Mucosa of descending colon (tissue), 3 donors: Measurements from ENCODE around the gene ZNF616. TPM values are rescaled to one million over a fixed set of nuclear protein-coding genes. Genes with fewer than 3 reads are reported as not detected.

Source experiments
- ATAC-seq: fragments of 200-7000 bp; cut with Tn5 transposase; one replicate; pipeline ENCODE4 v1.9.1; 2020; ENCODE audit warnings: mild to moderate bottlenecking, moderate library complexity
- DNase-seq, 3 donors: peaks; one replicate each; pipeline ENCODE4 v3.0.0-alpha.2; 2020
- H3K36me3 ChIP-seq: fragments of 200-600 bp; one replicate; pipeline ENCODE4 v1.8.0; 2021; ENCODE audit warnings: low read depth, mild to moderate bottlenecking
- H3K4me1 ChIP-seq: fragments of 200-600 bp; one replicate; pipeline ENCODE4 v1.8.0; 2021; ENCODE audit warnings: low read depth, mild to moderate bottlenecking
- H3K4me3 ChIP-seq: fragments of 200-600 bp; one replicate; pipeline ENCODE4 v1.8.0; 2021; ENCODE audit warnings: mild to moderate bottlenecking
- H3K9me3 ChIP-seq: fragments of 200-600 bp; one replicate; pipeline ENCODE4 v1.8.0; 2021; ENCODE audit warnings: mild to moderate bottlenecking
- CTCF ChIP-seq: fragments of 200-600 bp; IDR thresholded peaks from one replicate; pipeline ENCODE4 v1.8.0; 2022; ENCODE audit warnings: antibody characterized with exemption, mild to moderate bottlenecking
- intact Hi-C, 2 donors: fragments of 100-400 bp; cut with DNase I in 1 of 2; cut with micrococcal nuclease in 1 of 2; formaldehyde crosslinking; loops; one replicate each; pipeline versions ENCODE4 v1.11.0 to v1.11.1; 2022; cut with DNase I, micrococcal nuclease
- total RNA-seq, 3 donors: library from RNA; stranded (reverse); fragmentation: NEBNext Ultra II Directional in 2 of 3; extraction: Animal tissue kit (Norgen Biotek cat#: 25700) in 2 of 3; gene quantifications; one replicate each; pipeline versions ENCODE4 v1.2.1 to v1.2.4, GENCODE V29; 2021 to 2023
- donor health status: DM: no; HTN: no; CAD: no; lungs with moderate emphysema.
- donor health status: DM: no; HTN: no; CAD: no.
- donor health status: DM: no; HTN: yes; CAD: no.

The ZNF616 gene
- total RNA-seq, 3 donors from 2014 or later = 5.5 to 13.4 (median 11.1) TPM

DNA sequence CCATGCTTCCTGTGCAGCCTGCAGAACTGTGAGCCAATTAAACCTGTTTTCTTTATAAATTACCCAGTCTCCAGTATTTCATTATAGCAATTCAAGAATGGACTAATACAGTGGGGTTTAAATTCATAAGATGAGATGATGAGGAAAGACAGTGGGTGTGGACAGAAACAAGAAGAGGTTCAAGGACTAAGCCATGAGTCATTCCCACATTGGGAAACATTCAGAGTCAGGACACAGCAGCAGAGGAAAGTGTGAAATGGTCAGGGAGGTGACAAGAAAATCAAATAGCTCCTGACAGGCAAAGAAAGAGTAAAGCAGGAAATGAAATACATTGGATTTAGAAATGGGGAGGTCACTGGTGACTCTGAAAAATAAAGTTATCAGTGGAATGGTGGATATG lies 53.3 kb downstream of the ZNF616 start:
- H3K4me3 ChIP-seq = no peak overlapping the region
- no peak for DNase-seq
- intact Hi-C loops = no loop called here
- peaks cover 80% of the 10 kb centered on the region for H3K9me3 ChIP-seq
- no peaks in the 10 kb centered on the region for H3K36me3 ChIP-seq
- TF ChIP-seq CTCF = no peak
- H3K4me1 ChIP-seq = no peaks in the 10 kb centered on the region
- ATAC-seq = no peak

- ATAC-seq (no peak), DNase-seq (no peak)
- H3K4me3 ChIP-seq = no peak overlapping the region
- H3K36me3 ChIP-seq = peaks cover 43% of the 10 kb centered on the region
- no peaks in the 10 kb centered on the region for H3K4me1 ChIP-seq
- H3K9me3 ChIP-seq = peaks cover 100% of the 10 kb centered on the region
- TF ChIP-seq CTCF = no peak
- intact Hi-C loops = no loop called here
These were observed 69.2 kb downstream of the ZNF616 start for GRCh38 chr19:52070496-52070895.

DNA sequence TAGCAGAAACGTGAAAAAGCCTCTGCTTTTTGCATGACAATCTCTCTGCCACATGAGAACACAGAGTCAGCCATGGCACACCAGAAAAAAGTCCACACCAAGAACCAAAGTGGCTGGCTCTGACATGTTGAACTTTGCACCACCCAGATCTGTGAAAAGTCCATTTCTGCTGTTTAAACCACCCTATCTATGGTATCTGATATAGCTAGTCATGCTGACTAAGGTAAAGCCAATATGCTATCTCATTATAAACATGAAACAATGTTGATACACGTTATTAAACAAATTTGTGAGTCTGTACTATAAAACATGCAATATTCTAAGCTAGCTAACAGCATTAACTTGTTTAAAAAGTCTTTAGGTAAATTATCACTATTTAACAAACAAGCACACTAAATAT lies 70.1 kb downstream of the ZNF616 start:
- ATAC-seq (no peak), DNase-seq (no peak)
- TF ChIP-seq CTCF = no peak
- intact Hi-C loops = no loop called here
- no peaks in the 10 kb centered on the region for H3K4me1 ChIP-seq
- H3K9me3 ChIP-seq = peaks cover 100% of the 10 kb centered on the region
- peaks cover 36% of the 10 kb centered on the region for H3K36me3 ChIP-seq
- no peak overlapping the region for H3K4me3 ChIP-seq

DNA sequence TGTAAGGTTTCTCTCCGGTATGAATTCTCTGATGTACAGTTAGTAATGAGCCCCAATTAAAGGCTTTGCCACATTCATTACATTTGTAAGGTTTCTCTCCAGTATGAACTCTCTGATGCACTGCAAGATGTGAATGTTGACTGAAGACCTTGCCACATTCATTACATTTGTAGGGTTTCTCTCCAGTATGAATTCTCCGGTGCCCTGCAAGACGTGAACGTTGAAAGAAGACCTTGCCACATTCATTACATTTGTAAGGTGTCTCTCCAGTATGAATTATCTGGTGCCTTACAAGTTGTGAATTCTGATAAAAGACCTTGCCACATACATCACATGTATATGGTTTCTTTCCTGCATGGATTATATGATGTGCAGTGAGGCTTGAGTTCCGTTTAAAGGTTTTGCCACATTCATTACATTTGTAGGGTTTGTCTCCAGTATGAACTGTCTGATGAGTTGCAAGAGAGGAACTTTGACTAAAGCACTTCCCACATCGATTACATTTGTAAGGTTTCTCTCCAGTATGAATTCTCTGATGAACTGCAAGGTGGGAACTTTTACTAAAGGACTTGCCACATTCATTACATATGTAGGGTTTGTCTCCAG lies 73.4 kb downstream of the ZNF616 start:
- no peak overlapping the region for H3K4me3 ChIP-seq
- H3K4me1 ChIP-seq = no peaks in the 10 kb centered on the region
- H3K9me3 ChIP-seq = peaks cover 99% of the 10 kb centered on the region
- intact Hi-C loops = no loop called here
- H3K36me3 ChIP-seq = peaks cover 29% of the 10 kb centered on the region
- no peak for TF ChIP-seq CTCF
- no peak for ATAC-seq
- DNase-seq = no peak

DNA sequence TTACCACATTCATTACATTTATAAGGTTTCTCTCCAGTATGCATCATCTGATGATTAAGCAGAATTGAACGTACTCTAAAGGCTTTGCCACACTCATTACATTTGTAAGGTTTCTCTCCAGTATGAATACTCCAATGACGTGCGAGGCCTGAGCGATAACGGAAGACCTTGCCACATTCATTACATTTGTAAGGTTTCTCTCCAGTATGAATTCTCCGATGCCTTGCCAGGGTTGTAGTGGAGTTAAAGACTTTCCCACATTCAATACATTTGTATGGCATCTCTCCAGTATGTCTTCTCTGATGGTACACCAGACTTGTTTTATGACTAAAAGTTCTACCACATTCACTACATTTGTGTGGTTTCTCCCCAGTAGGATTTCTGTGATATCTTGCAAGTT lies 74.3 kb downstream of the ZNF616 start:
- Histone ChIP-seq H3K4me3 (no peak overlapping the region), H3K9me3 (peaks cover 99% of the 10 kb centered on the region), H3K36me3 (peaks cover 19% of the 10 kb centered on the region), H3K4me1 (no peaks in the 10 kb centered on the region)
- DNase-seq (no peak), ATAC-seq (no peak)
- intact Hi-C loops = no loop called here
- no peak for TF ChIP-seq CTCF

Other genes starting within 250 kb of the ZNF616 start
- gene ZNF649, start 234.9 kb downstream of the ZNF616 start, total RNA-seq = 10 to 100 TPM in 1 of 3 donors, 1 to 10 TPM in 2; 7.5 to 15.8 (median 9.0) TPM
- gene ZNF613, start 212.5 kb downstream of the ZNF616 start, total RNA-seq = 1 to 10 TPM; 6.6 to 9.3 (median 8.0) TPM
- gene ZNF350, start 153.1 kb downstream of the ZNF616 start, total RNA-seq = 10 to 100 TPM; 13.5 to 21.8 (median 21.1) TPM
- gene ZNF615, start 131.7 kb downstream of the ZNF616 start, total RNA-seq = 10 to 100 TPM in 1 of 3 donors, 1 to 10 TPM in 2; 5.0 to 15.5 (median 6.3) TPM
- 1 to 10 TPM; 3.8 to 7.9 (median 4.1) TPM for gene ZNF614, start 111.6 kb downstream of the ZNF616 start, total RNA-seq
- gene ZNF432, start 91.1 kb downstream of the ZNF616 start, total RNA-seq = 10 to 100 TPM in 2 of 3 donors, 1 to 10 TPM in 1; 9.1 to 18.4 (median 10.3) TPM
- gene ZNF841, start 44.2 kb downstream of the ZNF616 start, total RNA-seq = 10 to 100 TPM; 13.4 to 22.4 (median 20.1) TPM
- gene ZNF836, start 31.7 kb upstream of the ZNF616 start, total RNA-seq = 10 to 100 TPM in 2 of 3 donors, 1 to 10 TPM in 1; 9.1 to 16.6 (median 11.1) TPM
- gene PPP2R1A, start 50.1 kb upstream of the ZNF616 start, total RNA-seq = 100 to 1,000 TPM; 212 to 274 (median 273) TPM
- gene ZNF766, start 129.6 kb upstream of the ZNF616 start, total RNA-seq = 10 to 100 TPM; 11.4 to 21.0 (median 12.8) TPM
- gene ZNF480, start 157.2 kb upstream of the ZNF616 start, total RNA-seq = 10 to 100 TPM; 12.8 to 16.9 (median 15.0) TPM
- 1 to 10 TPM; 1.7 to 3.8 (median 2.1) TPM for gene ZNF610, start 196.3 kb upstream of the ZNF616 start, total RNA-seq
- gene ZNF880, start 230.0 kb upstream of the ZNF616 start, total RNA-seq = 10 to 100 TPM in 1 of 3 donors, 1 to 10 TPM in 2; 8.6 to 16.7 (median 9.6) TPM